GM19025 (cell line): ENCODE data around the gene ADAP2.
"Not testable (repeated sequence)": the region's sequence is repeated elsewhere in the genome, so short reads cannot be mapped to it uniquely, and the experiment has no call there.

Experiments
- ATAC-seq: cut with Tn5 transposase; IDR thresholded peaks from one replicate; pipeline ENCODE4 v1.9.1; 2021; ENCODE audit warnings: mild to moderate bottlenecking, low read depth, moderate library complexity; ENCODE audit not compliant: unreplicated experiment

Gene ADAP2

DNA sequence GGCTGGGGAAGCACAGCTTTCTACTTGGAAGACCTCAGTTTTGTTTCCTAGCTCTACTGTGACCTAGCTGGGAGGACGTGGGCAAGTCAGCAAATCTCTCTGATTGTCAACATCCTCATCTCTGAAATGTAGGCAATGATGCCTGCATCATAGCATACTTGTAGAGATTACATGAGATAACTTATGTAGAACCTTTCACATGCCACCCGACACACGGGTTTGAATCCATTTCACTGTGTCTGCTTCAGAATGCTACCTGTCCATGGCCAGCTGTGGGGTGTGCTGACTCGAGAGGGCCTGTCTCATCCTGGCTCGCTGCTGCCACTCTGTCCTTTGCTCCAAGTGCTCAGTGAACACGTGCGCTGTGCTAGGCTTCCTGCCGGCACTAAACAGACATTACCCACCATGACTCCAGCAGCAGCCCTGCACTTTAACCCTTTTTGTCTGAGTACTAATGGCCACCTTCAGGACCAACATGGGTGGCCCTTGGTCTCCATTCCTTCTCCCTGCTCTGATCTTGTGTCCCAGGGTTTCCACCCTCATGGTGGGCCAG lies 7.4 kb downstream of the ADAP2 start:
- no peak for ATAC-seq

DNA sequence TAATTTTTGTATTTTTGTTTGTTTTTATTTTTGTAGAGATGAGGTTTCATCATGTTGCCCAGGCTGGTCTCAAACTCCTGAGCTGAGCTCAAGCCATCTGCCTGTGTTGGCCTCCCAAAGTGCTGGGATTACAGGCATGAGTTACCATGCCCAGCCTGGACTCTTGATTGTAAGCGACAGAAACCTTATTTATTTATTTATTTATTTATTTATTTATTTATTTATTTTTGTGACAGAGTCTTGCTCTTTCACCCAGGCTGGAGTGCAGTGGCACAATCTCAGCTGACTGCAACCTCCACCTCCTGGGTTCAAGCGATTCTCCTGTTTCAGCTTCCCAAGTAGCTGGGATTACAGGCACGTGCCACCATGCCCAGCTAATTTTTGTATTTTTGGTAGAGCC lies 8.1 kb downstream of the ADAP2 start:
- not testable (repeated sequence) for ATAC-seq

DNA sequence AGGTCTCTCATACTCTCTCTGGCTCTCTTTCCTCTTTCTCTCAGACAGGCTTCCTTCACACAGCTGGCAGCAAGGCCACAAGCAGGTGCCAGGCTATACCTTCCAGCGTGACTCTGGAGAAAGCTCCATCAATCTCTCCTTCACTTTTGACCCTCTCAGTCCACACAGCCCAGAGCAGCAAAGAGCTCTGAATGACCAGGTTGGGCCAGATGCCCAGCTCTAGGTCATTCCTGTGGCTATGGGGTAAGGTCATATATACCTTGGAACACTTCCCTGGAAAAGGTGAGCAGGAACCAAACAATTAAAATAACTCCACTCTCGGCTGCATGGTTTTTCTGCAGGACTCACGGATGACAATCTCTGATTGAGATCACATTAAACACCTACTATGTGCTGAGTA lies 8.8 kb downstream of the ADAP2 start:
- no peak for ATAC-seq

DNA sequence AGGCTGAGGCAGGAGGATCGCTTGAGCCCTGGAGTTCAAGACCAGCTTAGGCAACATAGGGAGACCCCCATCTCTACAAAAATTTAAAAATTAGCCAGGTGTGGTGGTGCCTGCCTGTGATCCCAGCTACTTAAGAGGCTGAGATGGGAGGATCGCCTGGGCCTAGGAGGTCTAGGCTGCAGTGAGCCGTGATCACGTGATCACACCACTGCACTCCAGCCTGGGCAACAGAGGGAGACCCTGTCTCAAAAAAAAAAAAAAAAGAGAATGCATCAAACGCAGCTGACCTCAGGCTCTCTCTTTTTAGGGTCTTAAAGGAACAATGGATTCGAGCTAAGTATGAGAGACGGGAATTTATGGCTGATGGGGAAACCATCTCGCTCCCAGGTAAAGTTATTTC lies 9.8 kb downstream of the ADAP2 start:
- ATAC-seq = not testable (repeated sequence)

DNA sequence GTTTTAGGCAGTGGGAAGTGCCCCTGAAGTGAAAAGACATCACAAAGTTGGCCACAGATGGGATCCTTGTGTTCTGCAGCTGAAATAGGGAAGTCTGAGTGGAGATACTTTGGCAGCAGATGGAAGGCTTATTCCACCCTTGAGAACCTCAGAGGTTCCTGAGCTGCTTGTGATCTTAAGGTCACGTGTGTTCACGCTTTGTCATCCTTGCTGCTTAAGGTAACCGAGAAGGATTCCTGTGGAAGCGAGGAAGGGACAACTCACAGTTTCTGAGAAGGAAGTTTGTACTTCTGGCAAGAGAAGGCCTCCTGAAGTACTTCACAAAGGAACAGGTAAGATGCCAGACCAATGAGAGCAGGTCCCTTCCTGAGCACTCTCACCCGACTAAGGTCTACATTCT lies 12.2 kb downstream of the ADAP2 start:
- ATAC-seq = no peak

DNA sequence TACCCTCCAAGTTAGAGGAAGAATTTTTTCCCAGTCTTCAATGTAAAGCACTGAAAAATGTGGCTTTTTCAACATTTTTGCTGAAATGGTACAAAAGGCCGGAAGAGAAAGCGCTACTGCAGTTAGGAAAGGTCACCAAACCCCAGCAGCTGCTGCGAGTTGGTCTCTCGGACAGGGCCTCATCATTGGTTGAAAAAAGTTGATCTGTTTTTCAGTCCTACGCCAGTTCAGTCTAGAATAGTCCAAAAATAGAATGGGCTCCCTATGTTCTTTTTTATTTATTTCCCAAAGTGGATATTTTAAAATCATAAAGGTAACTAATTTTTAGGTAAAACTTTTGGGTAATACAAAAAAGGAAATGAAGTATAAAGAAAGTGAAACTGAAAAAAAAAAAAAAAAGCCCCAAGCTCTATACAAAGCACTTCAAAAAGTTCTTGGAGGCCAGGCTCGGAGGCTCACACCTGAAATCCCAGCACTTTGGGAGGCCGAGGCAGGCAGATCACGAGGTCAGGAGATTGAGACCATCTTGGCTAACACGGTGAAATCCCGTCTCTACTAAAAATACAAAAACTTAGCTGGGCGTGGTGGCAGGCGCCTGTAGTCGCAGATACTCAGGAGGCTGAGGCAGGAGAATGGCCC lies 17.4 kb downstream of the ADAP2 start:
- no peak for ATAC-seq

DNA sequence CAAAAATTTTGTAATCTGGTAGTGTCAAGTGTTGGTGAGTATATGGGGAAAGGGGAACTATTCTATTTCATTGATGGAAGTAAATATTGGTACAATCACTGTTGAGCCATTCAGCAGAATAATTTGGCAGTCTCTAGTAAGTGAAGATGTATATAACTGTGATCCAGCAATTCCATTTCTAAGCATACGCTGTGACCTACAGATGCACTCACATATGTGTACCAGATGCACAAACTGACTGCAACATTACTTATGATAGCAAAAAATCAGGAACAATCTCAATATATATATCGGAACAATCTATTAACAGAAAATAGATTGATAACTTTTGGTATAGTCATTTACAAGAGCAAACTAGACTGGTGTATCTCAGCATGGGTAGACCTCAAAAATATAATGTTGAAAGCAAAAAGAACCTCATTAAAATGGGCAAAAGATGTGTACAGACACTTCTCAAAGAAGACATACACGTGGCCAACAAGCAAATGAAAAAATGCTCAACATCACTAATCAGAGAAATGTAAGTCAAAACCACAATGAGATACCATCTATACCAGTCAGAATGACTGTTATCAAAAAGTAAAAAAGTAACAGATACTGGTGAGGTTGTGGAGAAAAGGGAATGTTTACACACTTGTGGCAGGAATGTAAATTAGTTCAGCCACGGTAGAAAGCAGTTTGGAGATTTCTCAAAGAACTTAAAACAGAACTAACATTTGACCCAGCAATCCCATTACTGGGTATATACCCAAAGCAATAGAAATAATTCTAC lies 20.7 kb downstream of the ADAP2 start:
- no peak for ATAC-seq

DNA sequence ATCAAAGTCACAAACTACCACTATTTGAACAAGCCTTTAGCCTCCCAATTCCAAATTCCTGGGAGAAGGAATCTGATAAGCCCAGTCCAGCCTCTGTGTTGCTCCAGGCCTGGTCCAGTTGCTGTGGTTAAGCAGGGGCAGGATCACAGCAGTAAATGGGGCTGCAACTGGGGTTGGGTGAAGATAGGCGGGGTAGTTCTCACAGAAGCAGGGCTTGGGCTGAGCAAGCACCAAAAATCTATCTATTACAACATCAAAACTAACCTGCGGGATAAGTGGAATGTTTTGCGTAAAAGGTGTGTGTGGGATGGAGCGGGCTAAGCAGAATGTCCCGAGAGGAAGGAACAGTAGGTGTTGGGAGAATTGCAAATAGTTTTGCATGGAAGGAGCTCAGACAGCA lies 26.1 kb downstream of the ADAP2 start:
- no peak for ATAC-seq

DNA sequence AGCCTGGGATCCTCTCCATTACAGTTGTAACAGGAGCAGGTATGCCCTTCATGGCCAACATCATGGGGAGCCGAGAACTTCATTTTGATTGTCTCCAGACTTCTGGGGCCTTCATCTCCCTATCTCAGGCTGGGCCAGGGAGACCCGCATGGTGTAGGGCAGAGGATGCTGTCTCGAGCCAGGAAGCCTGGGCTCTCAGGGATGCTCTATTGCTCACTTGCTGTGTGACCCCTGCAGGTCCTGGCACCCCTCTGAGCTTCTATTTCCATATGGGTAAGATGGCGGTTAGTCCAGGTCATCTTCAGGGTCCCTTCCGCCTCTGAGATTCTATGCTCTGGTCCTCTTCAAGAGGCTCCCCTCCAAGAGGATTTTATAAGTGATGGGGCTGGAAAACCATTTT lies 28.4 kb downstream of the ADAP2 start:
- ATAC-seq = no peak

DNA sequence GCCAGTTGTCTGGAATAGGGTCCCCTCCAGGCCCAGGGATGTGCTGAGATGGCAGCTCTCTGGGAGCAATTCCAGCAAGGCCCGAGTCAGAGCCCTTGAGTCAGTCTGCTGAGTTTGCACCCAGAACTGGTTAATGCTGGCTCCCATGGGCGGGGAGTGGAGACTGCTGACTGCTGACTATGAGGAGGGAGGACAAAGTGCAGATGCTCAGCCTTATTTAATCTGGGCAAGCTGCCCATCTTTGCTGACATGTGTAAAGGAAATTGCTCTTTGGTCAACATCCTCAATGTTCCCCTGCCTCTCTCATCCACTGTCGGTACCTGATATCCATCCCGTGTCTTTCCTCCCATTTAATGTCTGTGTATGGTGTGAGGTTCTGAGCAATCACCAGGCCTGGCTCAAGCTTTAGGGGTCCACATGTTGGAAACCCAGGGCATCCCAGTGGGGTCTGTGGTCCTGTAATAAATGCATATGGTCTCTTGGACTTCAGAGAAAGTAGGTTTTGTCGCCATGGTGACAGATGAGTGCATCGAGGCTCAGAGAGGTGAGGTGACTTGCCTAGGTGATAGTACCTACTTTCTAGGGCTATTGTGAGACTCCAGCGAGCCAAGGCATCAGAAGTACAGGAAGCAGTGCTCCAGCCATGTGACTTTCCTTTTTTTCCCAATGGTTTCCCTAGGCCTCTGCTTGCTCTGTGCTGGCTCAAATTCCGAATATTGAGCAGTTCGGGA lies 29.1 kb downstream of the ADAP2 start:
- no peak for ATAC-seq

DNA sequence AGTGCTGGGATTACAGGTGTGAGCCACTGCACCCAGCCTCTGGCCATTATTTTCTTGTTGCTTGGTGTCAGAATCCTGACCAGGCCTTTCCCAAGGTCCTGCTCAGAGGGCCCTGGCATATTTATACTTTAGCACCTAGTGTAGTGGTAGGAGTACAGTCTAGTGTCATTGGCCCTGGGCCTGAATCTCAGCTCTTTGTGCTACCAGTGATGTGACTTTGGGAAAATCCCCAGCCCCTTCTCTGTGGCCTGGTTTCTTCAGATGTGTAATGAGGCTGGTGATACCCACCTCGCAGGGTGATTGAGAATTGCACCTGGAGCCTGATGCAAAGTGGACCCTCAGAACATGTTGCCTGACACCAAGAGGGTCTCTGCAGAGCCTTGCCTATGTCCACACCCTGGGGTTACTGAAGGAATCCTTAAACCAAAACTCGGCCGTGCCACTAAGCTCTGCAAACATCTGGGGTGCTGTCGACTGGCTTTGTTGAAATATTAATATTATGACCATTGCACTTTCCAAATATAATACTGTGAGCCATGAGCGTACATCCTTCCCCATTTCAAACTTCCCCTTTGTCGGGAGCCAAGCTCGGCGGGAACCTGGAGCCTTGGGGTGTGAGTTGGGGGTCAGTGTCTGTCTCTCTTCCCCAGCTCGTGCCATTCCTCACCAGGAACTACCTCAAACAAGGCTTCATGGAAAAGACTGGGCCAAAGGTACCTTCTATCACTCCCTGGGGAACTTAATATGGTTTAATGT lies 31.1 kb downstream of the ADAP2 start:
- ATAC-seq = no peak

DNA sequence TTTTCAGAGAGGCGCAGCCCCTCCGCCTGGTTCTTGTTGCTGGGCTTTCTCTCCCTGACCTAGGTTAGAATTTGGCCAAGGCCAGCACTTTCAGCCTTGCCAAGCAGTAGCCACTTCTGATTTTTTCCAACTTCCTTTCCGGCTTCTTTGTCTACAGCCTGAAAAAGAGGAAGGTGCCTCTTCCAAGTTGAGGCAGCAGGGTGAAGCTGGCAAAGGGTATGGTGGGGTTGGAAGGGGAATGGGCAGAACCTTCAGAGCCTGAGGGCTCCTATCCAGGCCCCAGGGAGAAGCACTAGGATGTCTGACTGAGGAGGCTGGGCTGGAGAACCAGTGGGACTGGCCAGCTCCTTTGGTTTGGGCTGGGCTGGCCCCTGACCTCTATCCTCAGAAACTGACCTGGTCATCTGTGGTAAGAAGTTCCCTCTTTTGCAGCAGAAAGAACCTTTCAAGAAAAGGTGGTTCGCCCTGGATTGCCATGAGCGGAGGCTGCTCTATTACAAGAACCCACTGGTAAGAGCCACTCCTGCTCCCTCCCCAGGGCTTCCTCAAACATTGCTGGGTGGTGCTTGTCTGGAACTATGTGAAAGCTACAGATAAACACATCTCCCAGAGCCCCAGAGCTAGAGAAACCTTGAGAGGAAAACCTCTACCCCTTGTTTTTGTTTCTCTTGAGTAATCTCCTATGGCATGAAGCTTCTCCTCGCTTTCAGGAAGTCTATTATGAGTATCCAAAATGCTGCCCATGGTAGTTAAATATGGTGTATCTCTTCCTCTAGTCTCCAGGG lies 32.5 kb downstream of the ADAP2 start:
- ATAC-seq = no peak

DNA sequence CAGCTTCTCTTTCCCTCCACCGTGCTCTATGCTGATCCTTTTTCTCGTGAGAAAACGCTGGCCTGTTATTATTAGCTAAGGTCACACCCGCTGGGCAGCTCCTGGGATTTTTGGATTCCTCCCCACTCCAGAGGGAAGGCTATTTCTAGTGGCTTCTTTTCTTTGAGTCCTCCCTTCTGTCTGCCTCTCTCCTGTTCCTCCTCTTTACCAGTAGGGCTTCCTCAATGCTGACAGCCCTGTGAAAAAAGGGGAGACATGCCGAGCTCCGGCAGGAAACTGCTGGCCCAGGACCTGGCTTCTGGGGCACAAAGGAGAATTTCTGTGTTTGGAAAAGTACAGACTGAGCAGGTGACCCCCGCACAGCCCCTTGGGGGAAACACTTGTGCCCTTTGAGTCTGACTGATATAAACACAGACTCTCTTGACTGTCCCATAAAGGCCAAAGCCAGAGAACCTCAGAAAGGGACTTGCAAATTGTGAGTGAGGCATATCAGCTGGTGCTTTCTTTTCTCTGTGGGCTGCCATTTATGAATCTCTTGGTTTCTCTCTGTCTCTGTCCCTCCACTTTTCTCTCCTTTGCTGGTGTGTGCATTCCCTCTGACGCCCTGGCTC lies 35.1 kb downstream of the ADAP2 start:
- ATAC-seq = no peak

DNA sequence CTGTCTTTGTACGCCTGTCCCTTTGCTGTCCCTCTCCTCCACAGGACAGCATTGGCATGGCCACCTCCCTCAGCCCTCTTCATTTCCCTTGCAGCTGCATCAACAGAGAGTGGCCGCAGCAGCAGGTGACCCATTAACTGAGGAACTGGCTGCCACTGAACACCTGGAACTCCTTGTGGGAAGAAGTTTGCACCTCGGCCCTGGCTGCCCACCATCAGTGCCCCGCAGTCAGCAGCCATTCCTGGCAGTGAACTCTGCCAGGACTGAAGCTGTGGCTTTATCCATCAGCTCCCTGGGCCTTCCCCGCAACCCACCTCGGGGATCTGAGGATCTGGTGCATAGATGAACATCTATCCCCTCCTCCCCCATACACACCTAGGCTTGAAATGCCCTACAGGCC lies 36.0 kb downstream of the ADAP2 start:
- ATAC-seq = no peak

DNA sequence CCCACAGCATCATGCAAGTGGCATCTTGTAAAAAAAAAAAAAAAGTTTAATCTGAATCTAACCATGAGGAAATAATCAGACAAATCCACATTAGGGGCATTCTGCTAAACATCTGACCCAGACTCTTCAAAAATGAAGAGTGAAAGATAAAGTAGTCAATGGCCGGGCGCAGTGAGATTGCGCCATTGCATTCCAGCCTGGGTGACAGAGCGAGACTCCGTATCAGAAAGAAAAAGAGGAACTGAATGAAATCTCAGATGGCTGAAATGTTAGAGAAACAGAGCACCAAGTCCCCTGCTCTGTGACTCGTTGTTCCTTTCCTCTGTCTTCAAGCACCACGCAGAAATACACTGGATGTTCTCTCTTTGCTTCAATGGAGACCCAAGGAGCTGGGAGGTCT lies 36.4 kb downstream of the ADAP2 start:
- no peak for ATAC-seq

DNA sequence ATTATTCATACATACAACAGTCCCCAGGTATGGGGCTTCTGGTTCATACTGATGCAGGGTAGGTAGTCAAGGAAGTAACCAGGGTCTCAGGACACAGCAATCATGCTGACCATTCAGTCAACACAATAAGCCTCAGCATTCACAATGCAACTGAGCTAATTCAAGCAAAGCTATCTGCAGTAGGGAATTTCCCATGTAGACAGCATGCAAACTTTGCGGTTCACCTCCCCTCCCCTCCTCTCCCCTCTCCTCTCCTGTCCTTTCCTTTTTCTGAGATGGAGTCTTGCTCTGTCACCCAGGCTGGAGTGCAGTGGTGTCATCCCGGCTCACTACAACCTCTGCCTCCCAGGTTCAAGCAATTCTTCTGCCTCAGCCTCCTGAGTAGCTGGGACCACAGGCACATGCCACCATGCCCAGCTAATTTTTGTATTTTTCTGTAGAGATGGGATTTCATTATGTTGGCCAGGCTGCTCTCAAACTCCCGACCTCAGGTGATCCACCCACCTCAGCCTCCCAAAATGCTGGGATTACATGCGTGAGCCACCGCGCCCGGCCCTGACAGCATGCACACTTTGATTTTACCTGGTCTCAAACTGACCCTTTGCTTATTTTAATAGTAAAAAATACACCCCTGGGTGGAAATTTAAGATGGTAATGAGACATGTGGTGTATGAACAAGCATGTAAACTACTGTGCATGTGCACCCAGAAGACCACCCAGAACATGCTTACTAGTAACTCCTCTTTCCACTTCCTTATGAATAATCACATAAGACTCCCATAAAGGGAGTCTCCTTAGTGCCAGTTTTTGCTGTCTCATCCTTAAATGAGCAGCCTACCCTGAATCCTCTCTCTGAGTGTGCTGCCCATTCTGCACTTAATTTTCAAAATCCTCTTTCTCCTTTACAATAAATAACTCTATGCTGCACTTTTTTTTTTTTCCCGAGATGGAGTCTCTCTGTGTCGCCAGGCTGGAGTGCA lies 39.8 kb downstream of the ADAP2 start:
- no peak for ATAC-seq

DNA sequence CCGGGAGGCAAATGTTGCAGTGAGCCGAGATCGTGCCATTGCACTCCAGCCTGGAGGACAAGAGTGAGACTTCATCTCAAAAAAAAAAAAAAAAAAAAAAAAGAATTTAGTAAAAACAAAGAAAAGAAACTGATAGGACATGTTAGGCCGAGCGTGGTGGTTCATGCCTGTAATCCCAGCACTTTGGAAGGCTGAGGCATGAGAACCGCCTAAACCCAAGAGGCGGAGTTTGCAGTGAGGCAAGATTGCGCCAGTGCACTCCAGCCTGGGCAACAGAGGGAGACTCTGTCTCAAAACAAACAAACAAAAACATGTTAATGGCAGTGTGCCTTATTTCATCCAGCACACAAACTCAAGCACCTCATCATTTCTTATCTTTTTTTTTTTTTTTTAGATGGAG lies 42.6 kb downstream of the ADAP2 start:
- not testable (repeated sequence) for ATAC-seq

DNA sequence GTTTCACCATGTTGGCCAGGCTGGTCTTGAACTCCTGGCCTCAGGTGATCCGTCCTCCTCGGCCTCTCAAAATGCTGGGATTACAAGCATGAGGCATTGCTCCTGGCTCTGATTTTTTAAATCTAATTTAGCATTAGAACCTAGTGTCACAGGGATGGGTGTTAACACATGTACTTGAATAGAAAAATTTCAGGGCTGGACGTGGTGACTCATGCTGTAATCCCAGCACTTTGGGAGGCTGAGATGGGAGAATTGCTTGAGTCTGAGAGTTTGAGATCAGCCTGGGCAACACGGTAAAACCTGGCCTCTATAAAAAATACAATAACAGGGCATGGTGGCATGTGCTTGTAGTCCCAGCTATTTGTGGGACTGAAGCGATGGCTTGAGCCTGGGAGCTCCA lies 43.1 kb downstream of the ADAP2 start:
- ATAC-seq = no peak
